ENCODE data around the gene A4GALT.
"Not testable (repeated sequence)": the region's sequence is repeated elsewhere in the genome, so short reads cannot be mapped to it uniquely, and the experiment has no call there.

A4GALT gene

GRCh38 chr22:42740320-42740719 is 19.6 kb upstream of the A4GALT start:
- DNase-seq: not testable (repeated sequence)

GRCh38 chr22:42734406-42734805 is 13.7 kb upstream of the A4GALT start:
- DNase-seq: no peak

- not testable (repeated sequence) for DNase-seq
Measured at GRCh38 chr22:42733394-42733793, 12.7 kb upstream of the A4GALT start.

- no peak for DNase-seq
Measured at GRCh38 chr22:42732081-42732480, 11.4 kb upstream of the A4GALT start.

- no peak for DNase-seq
Measured at GRCh38 chr22:42726811-42727210, 6.1 kb upstream of the A4GALT start.

- DNase-seq: no peak
Measured at GRCh38 chr22:42725606-42726355, 5.1 kb upstream of the A4GALT start.

- DNase-seq: no peak
Measured at GRCh38 chr22:42724062-42724461, 3.4 kb upstream of the A4GALT start.

- DNase-seq: no peak
Measured at GRCh38 chr22:42721045-42721434, 370 bp upstream of the A4GALT start.

- DNase-seq: no peak
Measured at GRCh38 chr22:42719656-42720262, 911 bp downstream of the A4GALT start.

- DNase-seq: no peak
Measured at GRCh38 chr22:42719133-42719532, 1.5 kb downstream of the A4GALT start.

- DNase-seq: no peak
Measured at GRCh38 chr22:42717197-42717928, 3.3 kb downstream of the A4GALT start.

- DNase-seq: no peak
Measured at GRCh38 chr22:42716649-42717127, 4.0 kb downstream of the A4GALT start.

GRCh38 chr22:42716221-42716620 is 4.4 kb downstream of the A4GALT start:
- no peak for DNase-seq

- DNase-seq: no peak
Measured at GRCh38 chr22:42714768-42715390, 5.8 kb downstream of the A4GALT start.

GRCh38 chr22:42714308-42714707 is 6.4 kb downstream of the A4GALT start:
- no peak for DNase-seq

GRCh38 chr22:42711895-42712837 is 8.5 kb downstream of the A4GALT start:
- DNase-seq: no peak

GRCh38 chr22:42711281-42711731 is 9.4 kb downstream of the A4GALT start:
- DNase-seq: no peak

- DNase-seq: no peak
Measured at GRCh38 chr22:42708417-42708816, 12.3 kb downstream of the A4GALT start.

GRCh38 chr22:42707496-42707895 is 13.2 kb downstream of the A4GALT start:
- DNase-seq: no peak

GRCh38 chr22:42704896-42705295 is 15.8 kb downstream of the A4GALT start:
- no peak for DNase-seq

GRCh38 chr22:42702675-42703074 is 18.0 kb downstream of the A4GALT start:
- no peak for DNase-seq

- DNase-seq: no peak
Measured at GRCh38 chr22:42701694-42702093, 19.0 kb downstream of the A4GALT start.

Measured in NCI-H1436 treated with DMSO at 0.1 percent for 48 hours (cell line).